ENCODE measurements around the gene ZBTB33.
A peak's percentile ranks its signal among the peaks of the same experiment; 100 is the strongest.

Gene ZBTB33

DNA sequence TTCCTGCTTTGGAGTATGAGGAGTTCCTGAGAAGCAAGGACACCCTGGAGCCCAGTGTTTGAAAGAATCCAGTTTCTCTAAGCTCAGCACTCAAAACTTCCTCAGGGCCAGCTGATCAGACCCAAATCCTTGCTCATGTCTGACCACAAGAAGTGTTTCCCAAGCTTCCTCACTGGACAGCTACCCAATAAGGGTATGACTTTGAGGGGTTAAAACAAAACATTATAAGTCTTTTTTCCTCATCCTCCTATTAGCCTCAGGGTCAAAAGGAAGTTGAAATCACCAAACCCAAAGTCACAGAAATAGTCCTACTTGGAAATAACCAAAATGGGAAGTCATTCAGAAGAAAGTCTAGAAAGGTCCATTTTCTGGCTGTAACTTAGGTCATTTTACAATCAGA lies 13.7 kb downstream of the ZBTB33 start:
- no peak for DNase-seq

DNA sequence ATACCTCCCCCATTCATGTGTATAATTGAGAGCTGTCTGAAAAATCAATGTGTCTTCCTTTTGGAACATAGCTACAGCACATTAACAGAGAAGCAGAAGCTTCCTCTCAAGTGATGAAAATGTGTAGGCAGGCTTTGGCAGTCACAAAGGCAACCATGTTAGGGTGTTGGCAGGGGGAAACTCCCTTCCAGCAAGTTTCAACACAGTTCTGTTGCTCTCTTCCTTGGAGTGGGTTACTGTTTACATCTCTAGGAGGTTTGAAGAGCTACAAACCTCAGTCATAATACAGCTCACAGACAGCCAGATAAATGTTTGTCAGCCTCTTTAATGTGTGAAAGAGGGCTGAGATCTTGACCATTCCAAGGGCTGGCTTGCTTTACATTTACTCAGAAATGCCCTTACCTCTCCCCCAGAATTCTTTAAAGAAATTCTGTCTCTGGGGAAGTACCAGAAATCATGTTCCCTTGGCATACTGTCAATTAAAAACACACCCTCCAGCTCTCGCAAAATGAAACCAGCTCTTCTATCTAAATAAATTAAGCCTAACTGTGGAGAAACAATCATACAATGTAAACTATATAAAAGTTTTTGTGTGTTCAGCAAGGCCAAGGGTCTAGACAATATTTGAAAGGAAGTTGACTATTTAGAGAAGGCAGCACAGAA lies 18.9 kb downstream of the ZBTB33 start:
- peak; percentile 15 for DNase-seq

DNA sequence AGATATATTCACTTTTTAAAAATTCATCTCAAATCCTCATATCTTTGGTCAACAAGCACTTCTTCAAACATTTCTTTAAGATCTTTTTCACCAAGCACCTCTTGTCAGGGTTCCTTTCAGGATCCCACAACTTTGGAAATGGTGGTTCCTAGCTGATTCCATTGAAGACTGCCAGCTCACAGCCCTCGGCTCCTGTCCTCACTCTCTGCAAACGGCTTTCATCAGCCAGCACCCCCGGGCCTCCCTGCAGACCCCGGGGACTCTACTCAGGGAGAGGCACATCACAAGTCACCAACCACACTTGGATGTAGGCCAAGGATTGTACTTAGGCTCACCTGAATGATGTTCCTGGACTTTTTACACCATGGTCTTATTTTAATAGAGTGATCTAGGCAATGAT lies 20.0 kb downstream of the ZBTB33 start:
- DNase-seq = no peak

DNA sequence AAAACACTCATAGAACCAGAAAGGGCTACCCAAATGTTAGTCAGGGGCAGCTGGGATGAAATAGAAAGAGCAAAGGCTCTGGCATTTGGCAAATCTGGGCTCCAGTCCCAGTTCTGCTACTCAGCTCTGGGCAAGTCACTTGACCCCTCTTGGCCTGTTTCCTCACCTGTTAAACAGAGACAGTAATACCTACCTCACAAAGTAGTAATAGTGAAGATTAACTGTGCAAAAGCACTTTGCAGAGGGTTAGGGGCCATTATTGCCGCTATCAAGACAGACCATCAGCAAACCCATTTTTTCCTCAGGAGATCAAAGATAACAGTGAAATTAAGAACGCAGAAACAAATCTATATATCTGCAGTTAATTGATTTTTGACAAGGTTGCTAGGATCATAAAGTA lies 20.6 kb downstream of the ZBTB33 start:
- DNase-seq = no peak

DNA sequence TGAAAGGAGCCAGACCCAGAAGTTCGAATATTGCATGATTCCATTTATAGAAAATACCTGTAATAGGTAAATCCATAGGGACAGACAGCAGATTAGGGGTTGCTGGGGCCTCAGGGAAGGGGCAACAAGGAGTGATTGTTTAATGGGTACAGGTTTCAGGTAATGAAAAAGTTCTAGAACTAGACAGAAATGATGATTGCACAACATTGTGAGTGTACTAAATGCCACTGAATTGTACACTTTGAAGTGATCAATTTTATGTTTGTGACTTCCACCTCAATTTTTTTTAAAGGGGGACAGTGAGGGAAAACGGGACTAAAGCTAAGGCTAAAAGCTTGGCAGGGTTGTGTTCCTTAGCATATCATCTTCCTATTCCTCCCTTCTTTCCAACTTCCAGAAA lies 23.5 kb downstream of the ZBTB33 start:
- DNase-seq = no peak

DNA sequence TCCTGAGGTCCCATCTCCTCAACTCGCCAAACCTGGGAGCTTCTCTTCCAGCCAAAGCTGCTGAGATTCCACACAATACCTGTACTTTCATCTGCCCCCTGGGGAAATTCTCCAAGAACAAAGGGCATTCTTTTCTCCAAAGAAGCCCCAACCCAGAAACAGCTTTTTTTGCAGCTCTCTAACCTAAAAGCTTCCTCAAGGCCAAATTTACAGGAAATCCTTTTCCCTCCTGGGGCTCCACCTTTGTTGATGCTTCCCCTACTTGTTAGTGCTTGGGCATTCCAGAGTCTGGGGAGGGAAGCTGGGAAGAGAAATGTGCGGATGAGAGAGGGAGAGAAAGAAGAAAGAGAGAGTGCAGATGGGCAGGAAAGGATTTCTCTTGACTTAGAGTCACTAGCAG lies 24.3 kb downstream of the ZBTB33 start:
- DNase-seq = no peak

DNA sequence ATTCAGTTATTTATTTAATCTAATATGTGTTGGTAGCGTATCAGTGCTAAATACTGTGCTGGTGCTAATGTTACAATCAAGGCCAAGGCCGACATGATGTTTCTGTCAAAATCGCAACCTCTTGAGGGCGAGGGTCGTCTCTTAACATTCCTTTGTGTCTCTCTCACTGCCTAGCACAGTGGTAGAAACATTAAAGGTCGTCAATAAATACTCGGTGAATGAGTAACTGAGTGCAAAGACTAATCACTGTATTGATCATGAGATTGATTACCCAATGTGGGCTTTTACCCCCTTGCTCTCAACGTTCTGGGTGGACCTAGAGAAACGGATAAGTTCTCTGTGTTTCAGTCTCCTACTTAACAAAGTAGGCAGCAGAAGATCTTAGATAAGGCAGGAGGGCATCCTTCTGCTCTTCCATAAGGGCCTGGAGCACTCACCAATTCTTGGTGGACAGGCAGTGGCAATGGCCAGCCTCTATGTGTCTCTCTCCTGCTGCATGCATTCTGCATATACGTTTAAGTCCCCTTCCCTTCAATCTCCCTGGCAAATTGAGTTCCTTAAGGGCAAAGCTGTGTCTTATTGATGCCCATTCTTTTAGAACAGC lies 30.5 kb downstream of the ZBTB33 start:
- no peak for DNase-seq

DNA sequence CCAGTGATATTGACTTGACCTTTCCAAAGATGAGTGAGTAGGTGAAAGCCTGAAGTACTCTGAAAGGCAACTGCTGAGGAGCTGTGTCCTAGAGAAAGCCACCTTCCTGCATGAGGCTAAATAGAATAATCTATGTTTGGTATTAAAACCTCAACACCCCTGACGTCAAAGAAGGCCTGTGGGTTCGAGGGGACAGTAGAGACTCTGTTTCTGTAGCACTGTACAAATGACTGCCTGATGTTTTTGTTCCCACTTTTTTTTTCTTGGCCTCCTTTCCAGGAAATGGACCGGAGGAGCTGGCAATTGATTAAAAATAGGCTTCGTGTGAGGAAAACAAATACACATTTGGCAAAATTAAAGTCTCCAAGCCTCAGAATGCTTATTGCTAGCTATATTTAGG lies 31.1 kb downstream of the ZBTB33 start:
- DNase-seq = no peak

DNA sequence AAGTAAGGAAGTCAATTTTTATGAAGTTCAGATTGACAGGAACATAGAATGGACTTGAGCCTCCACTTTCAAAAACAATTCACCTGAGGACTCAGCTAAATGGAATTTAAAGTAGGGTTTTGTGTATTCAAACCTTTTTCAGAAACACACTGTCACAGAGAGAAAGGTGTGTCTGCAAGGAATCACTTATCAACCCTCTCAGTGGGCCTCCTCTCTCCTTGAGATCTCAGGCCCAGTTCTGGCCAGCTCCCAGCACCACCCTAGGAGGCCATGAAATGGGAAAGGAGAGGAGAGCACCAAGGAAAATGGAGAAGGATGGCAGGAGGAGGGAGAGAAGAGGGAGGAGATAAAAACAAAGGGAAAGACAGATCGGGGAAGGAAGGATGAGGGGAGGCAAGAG lies 32.1 kb downstream of the ZBTB33 start:
- DNase-seq = no peak

DNA sequence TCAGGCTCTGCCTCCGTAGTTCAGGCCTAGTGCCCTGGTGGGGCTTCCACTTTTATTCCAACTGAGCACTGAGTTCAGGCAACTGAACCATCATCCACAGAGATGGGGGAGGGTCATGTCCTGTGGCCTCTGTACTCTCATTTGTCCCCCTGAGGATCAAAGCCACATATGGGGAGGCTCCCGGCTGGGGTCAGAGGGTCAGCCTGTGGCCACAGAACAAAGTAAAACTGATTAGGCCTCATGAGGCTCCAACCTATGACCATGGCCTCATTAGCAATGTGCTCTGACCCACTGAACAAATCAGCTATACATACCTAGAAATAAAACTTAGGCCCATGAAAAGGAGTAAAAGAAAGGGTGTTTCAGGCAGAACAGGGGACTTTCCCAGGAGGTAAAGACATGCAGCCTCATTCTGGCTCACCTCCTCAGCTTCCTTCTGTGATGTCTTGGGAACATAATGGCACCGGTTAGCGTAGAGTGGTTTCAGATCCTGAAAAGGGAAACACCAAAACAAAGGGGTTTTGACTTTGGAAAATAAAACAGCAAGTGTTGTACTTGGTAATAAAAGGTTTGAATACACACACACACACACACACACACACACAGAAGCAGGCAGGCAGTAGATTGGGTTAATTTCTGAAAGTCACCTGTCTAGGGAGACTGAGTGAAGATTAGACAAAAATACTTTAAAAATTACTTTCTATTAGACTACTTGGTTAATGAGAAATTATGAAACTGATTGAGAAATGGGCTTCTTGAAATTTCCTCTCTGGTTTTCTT lies 36.3 kb downstream of the ZBTB33 start:
- no peak for DNase-seq

DNA sequence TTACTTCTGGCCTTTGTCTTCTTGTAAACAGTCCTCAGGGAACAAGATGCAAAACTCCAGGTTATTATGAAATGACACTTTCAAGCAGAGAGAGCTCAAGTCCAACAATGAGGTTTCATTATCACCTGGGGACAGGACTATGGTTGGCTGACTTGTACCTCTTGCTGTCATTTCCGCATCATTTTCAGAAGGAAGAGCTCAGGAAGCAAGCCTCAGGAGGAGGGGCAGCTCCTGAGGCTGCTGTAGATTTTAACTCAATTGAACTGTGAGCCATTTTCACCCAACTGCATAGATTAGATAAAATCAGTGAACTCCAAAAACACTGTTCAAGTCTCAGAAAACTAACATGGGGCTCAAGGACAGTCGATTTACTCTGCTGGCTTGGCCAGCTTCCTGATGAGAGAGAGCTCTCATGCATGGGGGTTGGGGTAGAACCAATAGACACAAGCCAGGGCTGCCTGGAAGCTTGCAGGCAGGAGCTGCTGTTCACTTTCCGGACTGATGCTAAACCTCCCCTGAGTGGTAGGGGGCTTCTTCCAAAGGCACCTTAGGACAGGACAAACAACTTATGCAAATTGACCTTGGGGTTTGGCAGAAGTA lies 37.0 kb downstream of the ZBTB33 start:
- DNase-seq = no peak

DNA sequence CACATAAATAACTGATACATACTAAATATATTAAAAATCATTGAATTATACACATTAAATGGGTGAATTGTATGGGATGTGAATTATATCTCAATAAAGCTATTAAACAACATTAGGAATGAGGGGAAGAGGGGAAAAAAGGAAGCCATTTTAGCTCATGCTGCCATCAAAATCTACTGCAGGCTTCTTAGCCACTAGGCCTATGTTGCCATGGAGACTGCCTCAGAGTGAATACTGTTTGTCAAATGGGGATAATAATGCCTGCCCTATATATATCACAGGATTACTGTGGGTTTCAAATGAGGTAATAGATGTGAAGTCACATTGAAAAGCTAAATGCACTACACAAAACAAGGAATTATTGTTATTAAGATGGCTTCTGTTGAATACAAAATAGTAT lies 39.5 kb downstream of the ZBTB33 start:
- no peak for DNase-seq

DNA sequence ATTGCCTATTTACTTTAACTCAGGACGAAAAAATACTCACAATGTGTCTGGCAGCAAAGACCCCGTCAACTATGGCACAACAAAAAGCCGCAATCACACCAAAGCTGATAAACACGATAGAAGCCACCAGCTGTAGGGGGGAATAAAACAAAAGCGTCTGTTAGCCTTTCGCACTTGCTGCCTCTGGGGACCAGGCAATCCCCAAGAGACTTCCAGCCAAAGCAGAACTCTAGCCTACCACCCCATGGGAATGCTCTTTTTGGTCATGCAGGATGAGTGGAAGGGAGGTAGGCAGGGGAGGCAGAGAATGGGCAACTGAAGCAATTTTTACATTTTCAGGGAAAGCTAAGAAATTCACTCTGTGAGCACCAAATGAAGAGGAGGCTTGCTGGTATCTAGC lies 40.6 kb downstream of the ZBTB33 start:
- no peak for DNase-seq

DNA sequence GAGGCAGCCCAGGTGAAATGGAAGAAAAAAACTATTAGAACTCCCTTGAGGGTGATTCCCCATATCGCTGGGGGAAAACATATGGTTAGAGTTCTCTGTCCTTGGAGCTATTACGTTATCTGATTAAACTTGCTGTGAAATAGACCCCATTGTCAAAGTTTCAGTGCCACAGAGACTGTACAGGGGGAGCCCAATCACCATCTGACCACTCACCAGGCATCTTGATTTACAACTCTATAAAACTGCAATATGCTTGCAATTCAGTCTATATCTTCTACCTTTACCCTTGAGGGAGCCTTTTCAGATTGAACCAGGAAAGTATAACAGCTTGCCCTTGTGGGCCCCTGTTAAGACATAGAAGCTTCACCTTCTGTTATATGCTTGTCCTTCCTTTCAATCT lies 42.4 kb downstream of the ZBTB33 start:
- no peak for DNase-seq

DNA sequence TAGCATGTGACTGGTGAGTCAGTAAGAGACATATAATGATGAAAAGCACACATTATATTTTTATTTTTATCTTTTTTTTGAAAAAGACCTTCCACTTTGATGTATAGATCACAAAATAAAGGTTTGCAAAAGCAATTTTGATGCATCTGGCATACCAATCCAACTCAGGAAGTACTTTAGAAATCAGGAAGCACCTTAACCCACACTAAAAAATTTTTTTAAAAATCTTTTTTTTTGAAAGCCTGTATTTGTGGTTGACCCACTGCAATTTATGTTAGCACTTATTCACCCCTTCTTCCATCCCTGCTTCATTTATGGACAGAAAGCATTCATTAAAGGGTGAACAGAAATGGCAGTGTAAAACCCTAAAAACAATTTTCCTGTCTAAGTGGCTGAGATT lies 44.0 kb downstream of the ZBTB33 start:
- no peak for DNase-seq

DNA sequence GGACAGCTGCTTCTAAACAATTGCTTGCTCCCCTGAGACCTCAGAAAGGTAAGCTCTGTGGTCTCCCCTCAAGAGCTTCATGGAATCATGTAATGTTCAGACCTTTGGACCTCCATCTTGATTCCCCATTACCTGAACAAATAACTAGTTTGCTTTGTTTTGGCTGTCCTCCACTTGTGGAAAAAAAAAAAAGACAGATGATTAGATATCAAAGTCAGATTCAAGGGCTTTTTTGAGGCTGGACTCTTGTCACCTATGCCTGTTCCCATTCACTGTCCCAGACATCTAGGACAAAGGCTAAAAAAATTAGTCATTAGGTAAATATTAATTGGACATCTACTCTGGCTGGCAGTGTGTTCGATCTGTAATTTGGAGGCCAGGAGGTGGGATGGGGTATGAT lies 47.3 kb downstream of the ZBTB33 start:
- DNase-seq = no peak

DNA sequence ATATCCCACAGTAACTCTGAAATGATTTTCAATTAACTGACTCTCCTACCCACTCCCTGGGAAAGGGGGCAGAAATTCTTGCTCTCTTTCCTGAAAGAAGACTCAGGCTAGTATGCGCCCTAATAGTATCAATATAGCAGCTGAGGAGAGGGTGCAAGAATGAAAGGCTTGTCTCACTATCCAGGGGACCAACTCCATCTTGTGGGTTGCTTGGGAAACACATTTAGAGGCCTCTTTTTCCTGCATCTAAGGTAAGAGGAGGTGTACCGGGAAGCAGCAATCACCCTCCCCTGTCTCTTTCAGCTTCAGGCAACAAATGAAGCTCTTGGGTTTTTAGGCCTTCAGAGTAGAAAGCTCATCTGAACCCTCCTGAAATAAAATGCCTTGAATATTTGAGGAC lies 49.3 kb downstream of the ZBTB33 start:
- no peak for DNase-seq

DNA sequence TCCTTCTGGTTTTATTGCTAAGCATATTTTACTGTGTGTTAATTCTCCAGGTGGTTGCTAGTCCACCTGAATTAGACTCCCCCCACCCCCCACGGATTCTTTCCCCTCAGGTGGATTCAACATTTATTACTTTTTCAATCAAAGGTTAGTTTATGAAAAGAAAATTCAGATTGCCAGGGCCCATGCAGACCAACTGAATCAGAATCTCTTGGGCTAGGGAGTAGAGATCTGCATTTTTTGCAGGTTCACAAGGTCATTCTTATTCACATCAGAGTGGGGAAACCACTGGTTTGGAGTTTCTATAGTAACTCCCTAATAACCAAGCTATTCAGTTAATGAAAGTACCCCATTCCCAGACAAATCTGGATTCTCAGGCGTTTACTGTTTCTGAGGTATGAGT lies 50.9 kb downstream of the ZBTB33 start:
- DNase-seq = no peak

DNA sequence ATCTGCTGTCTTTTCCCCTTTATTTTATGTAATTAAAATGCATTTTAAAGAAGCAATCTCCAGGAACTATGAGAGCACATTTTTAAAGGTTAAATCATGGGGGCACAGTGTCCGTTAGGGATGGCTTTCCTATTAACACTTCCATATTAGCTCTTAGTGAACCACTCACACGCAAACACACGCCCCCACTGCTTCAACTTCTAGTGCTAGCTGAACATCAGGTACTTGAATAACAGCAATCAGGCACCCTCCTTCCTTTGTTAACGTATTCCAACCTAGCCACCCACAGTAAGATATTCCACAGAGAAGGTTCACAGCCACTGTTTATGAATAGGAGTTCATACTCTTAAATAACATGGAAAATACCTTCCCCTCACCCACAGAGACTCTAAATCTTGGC lies 51.3 kb downstream of the ZBTB33 start:
- DNase-seq = no peak

DNA sequence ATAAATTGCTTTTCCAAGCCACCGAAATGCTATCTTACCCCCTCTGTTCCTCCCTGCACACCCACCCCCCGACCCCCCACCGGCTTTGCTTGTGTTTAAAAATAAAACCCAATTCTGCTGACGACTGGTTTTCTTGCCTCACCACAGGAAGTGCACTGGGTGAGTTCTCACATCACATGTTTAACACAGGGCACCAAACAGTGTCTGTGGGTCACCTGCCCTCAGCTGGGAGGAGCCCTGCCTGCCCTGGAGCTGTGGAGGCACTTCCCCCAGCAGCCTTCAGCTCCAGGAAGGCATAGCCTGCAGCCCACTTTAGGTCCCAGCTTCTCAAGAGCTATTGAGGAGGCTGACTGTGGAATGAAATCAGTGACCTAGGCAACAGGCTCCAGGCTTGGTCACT lies 51.8 kb downstream of the ZBTB33 start:
- peak; percentile 43 for DNase-seq

DNA sequence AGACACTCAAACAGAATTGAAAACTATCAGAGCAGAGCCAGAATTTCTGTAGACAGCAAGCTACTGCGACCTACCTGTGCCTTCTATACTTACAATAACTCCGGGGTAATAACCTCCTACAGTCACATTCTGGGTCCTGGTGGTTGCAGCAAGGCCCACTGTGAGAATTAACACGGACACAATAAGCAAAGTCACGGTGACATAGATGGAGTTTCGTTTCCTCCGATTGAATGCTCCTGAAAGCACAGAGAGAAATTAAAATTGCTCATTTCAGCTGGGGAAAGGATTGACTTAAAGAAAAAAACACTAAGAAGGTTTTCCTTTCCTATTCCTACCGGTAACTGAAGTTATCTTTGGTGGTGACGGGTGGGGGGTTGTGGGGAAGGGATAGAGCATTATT lies 53.6 kb downstream of the ZBTB33 start:
- no peak for DNase-seq

DNA sequence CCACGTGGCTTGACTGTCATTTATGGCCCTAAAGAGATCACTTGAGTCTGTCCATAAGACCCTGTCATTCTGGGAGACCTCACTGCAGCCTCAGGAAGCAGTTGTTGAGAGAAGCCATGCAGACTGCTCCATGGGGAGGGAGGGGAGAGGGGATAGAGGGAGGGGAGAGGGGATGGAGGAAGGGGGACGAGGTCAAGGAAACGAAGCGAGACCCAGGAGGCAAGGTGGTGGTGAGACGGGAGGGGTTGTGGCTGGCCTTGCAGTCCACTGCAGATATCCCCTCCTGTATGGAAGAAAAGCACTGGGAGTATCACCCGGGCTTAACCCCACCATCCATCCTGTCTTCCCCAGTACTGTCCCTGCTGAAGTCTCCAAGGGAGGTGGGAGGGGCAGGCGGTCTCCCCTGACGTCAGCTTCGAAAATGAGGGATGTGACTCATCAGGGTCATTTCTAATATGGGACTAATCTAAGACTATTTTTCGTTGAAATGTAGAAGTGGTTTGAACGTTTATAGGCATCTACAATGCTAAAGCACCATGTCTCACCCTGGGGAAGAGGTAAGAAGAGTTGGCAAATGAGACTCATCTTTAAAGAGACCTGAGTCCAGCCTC lies 55.0 kb downstream of the ZBTB33 start:
- DNase-seq = no peak

DNA sequence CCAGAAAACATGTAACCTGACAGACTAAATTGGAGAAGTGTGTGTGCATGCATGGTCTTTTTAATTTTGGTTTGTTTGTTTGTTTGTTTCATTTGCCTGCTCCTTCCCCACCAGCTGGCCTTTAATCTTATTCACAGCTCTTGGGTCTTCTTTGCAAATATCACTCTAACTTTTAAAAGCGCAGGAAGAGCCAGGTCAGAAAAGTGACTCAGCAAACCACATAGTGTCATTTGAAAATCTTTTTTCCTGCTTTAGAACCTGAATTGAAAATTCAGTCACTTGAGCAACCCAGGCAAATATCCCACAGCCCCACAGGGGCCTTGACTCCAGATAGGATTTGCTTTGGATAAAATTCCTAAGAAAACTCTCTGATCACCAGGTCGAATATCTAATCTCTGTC lies 56.0 kb downstream of the ZBTB33 start:
- DNase-seq = no peak

All from central memory CD4-positive, alpha-beta T cell (primary cell).